ENCODE measurements around the gene FAM72A.
"Not testable (repeated sequence)": the region's sequence is repeated elsewhere in the genome, so short reads cannot be mapped to it uniquely, and the experiment has no call there.

The FAM72A gene

GRCh38 chr1:206210802-206211201, 8.2 kb upstream of the FAM72A start:
- DNase-seq, result not testable (repeated sequence)

GRCh38 chr1:206205569-206205968, 2.9 kb upstream of the FAM72A start:
- DNase-seq, result not testable (repeated sequence)

GRCh38 chr1:206204871-206205270, 2.2 kb upstream of the FAM72A start:
- DNase-seq, result peak; percentile 8

GRCh38 chr1:206204159-206204511, 1.5 kb upstream of the FAM72A start:
- DNase-seq, result not testable (repeated sequence)

GRCh38 chr1:206203364-206204158, 922 bp upstream of the FAM72A start, which contains the start of gene SRGAP2:
Gene SRGAP2 (plus strand): TSS chr1:206203541. CDS start chr1:206205971, 2,430 bp downstream.
- DNase-seq, result peak; percentile 65

- not testable (repeated sequence) for DNase-seq
Observed at GRCh38 chr1:206196748-206197424, 5.8 kb downstream of the FAM72A start.

- not testable (repeated sequence) for DNase-seq
Observed at GRCh38 chr1:206195182-206195581, 7.5 kb downstream of the FAM72A start.

- DNase-seq, result not testable (repeated sequence)
Observed at GRCh38 chr1:206186826-206187225, 15.8 kb downstream of the FAM72A start.

- DNase-seq, result not testable (repeated sequence)
Observed at GRCh38 chr1:206185778-206186177, 16.9 kb downstream of the FAM72A start.

GRCh38 chr1:206183788-206184187, 18.9 kb downstream of the FAM72A start:
- DNase-seq, result not testable (repeated sequence)

GRCh38 chr1:206182368-206183317, 20.0 kb downstream of the FAM72A start:
- DNase-seq, result peak; percentile 54

GRCh38 chr1:206179666-206180065, 23.0 kb downstream of the FAM72A start:
- DNase-seq, result not testable (repeated sequence)

- DNase-seq, result peak; percentile 47
Observed at GRCh38 chr1:206178061-206178989, 24.3 kb downstream of the FAM72A start.

GRCh38 chr1:206176114-206176502, 26.5 kb downstream of the FAM72A start:
- not testable (repeated sequence) for DNase-seq

- DNase-seq, result peak; percentile 14
Observed at GRCh38 chr1:206175459-206176113, 27.1 kb downstream of the FAM72A start.

GRCh38 chr1:206174182-206174868, 28.3 kb downstream of the FAM72A start:
- not testable (repeated sequence) for DNase-seq

GRCh38 chr1:206173110-206173719, 29.4 kb downstream of the FAM72A start:
- not testable (repeated sequence) for DNase-seq

- peak; percentile 15 for DNase-seq
Observed at GRCh38 chr1:206169794-206170193, 32.8 kb downstream of the FAM72A start.

- DNase-seq, result not testable (repeated sequence)
Observed at GRCh38 chr1:206167350-206168029, 35.1 kb downstream of the FAM72A start.
